Measurements from ENCODE around the gene COL20A1. TPM values are rescaled to one million over a fixed set of nuclear protein-coding genes. Genes with fewer than 3 reads are reported as not detected.

Gene COL20A1
- total RNA-seq, 1 donor from 2014 or later, result 0.25 TPM

GRCh38 chr20:63295846-63296245, 2.9 kb downstream of the COL20A1 start:
- Mint-ChIP-seq H3K9me3 (no peaks in the 10 kb centered on the region), H3K27me3 (ENCODE audit: low read depth) (peaks cover 37% of the 10 kb centered on the region), H3K27ac (no peak overlapping the region), H3K4me1 (peaks cover 1% of the 10 kb centered on the region), H3K36me3 (no peaks in the 10 kb centered on the region), H3K4me3 (no peak overlapping the region)
- no peak for TF ChIP-seq CTCF (IDR thresholded peaks at IDR 0.05; ENCODE audit: unreplicated experiment)
- DNase-seq (ENCODE audit: low spot score in 2 of 2, unreplicated experiment in 2 of 2), result no peak

- H3K4me3 Mint-ChIP-seq, result no peak overlapping the region
- TF ChIP-seq CTCF (IDR thresholded peaks at IDR 0.05; ENCODE audit: unreplicated experiment), result no peak
- peaks cover 1% of the 10 kb centered on the region for H3K4me1 Mint-ChIP-seq
Measured at GRCh38 chr20:63296531-63297299, 3.7 kb downstream of the COL20A1 start.

GRCh38 chr20:63297371-63297781, 4.4 kb downstream of the COL20A1 start:
- H3K36me3 Mint-ChIP-seq, result no peaks in the 10 kb centered on the region
- H3K4me3 Mint-ChIP-seq, result no peak overlapping the region
- H3K27ac Mint-ChIP-seq, result no peak overlapping the region
- peaks cover 1% of the 10 kb centered on the region for H3K4me1 Mint-ChIP-seq
- H3K9me3 Mint-ChIP-seq, result peaks cover 8% of the 10 kb centered on the region
- H3K27me3 Mint-ChIP-seq (ENCODE audit: low read depth), result peaks cover 44% of the 10 kb centered on the region
- no peak for TF ChIP-seq CTCF (IDR thresholded peaks at IDR 0.05; ENCODE audit: unreplicated experiment)
- no peak for DNase-seq (ENCODE audit: low spot score in 2 of 2, unreplicated experiment in 2 of 2)

More at GRCh38 chr20:63296531-63297299, 3.7 kb downstream of the COL20A1 start:
- H3K27me3 Mint-ChIP-seq (ENCODE audit: low read depth), result peaks cover 42% of the 10 kb centered on the region
- H3K9me3 Mint-ChIP-seq, result peaks cover 4% of the 10 kb centered on the region
- no peaks in the 10 kb centered on the region for H3K36me3 Mint-ChIP-seq
- no peak overlapping the region for H3K27ac Mint-ChIP-seq
- DNase-seq (ENCODE audit: low spot score in 2 of 2, unreplicated experiment in 2 of 2), result no peak

- Mint-ChIP-seq H3K27me3 (ENCODE audit: low read depth) (peaks cover 50% of the 10 kb centered on the region), H3K4me1 (peaks cover 1% of the 10 kb centered on the region), H3K36me3 (no peaks in the 10 kb centered on the region), H3K4me3 (no peak overlapping the region), H3K9me3 (peaks cover 8% of the 10 kb centered on the region), H3K27ac (no peak overlapping the region)
- TF ChIP-seq CTCF (IDR thresholded peaks at IDR 0.05; ENCODE audit: unreplicated experiment), result no peak
- no peak for DNase-seq (ENCODE audit: low spot score in 2 of 2, unreplicated experiment in 2 of 2)
Measured at GRCh38 chr20:63297796-63298572, 5.0 kb downstream of the COL20A1 start.

- TF ChIP-seq CTCF (IDR thresholded peaks at IDR 0.05; ENCODE audit: unreplicated experiment), result no peak
- no peaks in the 10 kb centered on the region for H3K36me3 Mint-ChIP-seq
- H3K4me3 Mint-ChIP-seq, result no peak overlapping the region
- H3K4me1 Mint-ChIP-seq, result peaks cover 1% of the 10 kb centered on the region
- H3K27ac Mint-ChIP-seq, result no peak overlapping the region
- no peak for DNase-seq (ENCODE audit: low spot score in 2 of 2, unreplicated experiment in 2 of 2)
- H3K9me3 Mint-ChIP-seq, result peaks cover 8% of the 10 kb centered on the region
- H3K27me3 Mint-ChIP-seq (ENCODE audit: low read depth), result peaks cover 51% of the 10 kb centered on the region
Measured at GRCh38 chr20:63298731-63299312, 5.8 kb downstream of the COL20A1 start.
